ENCODE results near the gene KCNN1. TPM values are rescaled to one million over a fixed set of nuclear protein-coding genes. Genes with fewer than 3 reads are reported as not detected.

Gene KCNN1
- total and polyA plus RNA-seq, 7 experiments from 2014 or later, result 0.05 TPM; not detected in 6

GRCh38 chr19:17974551-17974950, 7.6 kb downstream of the KCNN1 start:
- ChIA-PET POLR2A (interaction anchor here (0.6 kb wide), 1 partner anchor 541 kb away, joined by 3 read pairs; no protein-coding TSS in a partner anchor), CTCF (interaction anchor here (1.0 kb wide), 1 partner anchor 22 kb away, joined by 3 read pairs; no protein-coding TSS in a partner anchor)
- intact Hi-C loops (cut with micrococcal nuclease), result no loop called here

GRCh38 chr19:17975032-17975431, 8.1 kb downstream of the KCNN1 start:
- no peaks in the 10 kb centered on the region for H3K36me3 ChIP-seq (ENCODE audit: control insufficient read depth in 2 of 3, insufficient read depth in 3 of 3, low read length in 3 of 3)
- H3K9me3 Mint-ChIP-seq, result no peaks in the 10 kb centered on the region
- H3K4me3 ChIP-seq (ENCODE audit: low read length), result no peak overlapping the region
- H3K4me1 ChIP-seq (ENCODE audit: control insufficient read depth in 2 of 2, insufficient read depth in 2 of 2, low read length in 2 of 2), result no peaks in the 10 kb centered on the region
- no peaks in the 10 kb centered on the region for H3K27me3 ChIP-seq (ENCODE audit: control insufficient read depth in 2 of 2, insufficient read depth in 2 of 2, low read length in 2 of 2)
- H3K4me1 Mint-ChIP-seq, result peaks cover 0 to 4% (median 0%) of the 10 kb centered on the region in 7 donors
- intact Hi-C loops (cut with micrococcal nuclease), result no loop called here
- no peak overlapping the region for H3K27ac Mint-ChIP-seq
- no peak overlapping the region for H3K4me3 Mint-ChIP-seq
- no peak overlapping the region for H3K27ac ChIP-seq (ENCODE audit: low read depth, low read length)
- ChIA-PET POLR2A (interaction anchor here (0.6 kb wide), 1 partner anchor 542 kb away, joined by 3 read pairs; no protein-coding TSS in a partner anchor), CTCF (interaction anchor here (1.0 kb wide), 1 partner anchor 22 kb away, joined by 3 read pairs; no protein-coding TSS in a partner anchor)
- no peaks in the 10 kb centered on the region for H3K36me3 Mint-ChIP-seq
- peaks cover 0 to 16% (median 0%) of the 10 kb centered on the region in 5 donors for H3K27me3 Mint-ChIP-seq
- H3K9me3 ChIP-seq (ENCODE audit: control insufficient read depth in 2 of 3, low read length in 3 of 3), result no peaks in the 10 kb centered on the region
- DNase-seq, result no peak
- no peak for ATAC-seq

More at GRCh38 chr19:17974551-17974950, 7.6 kb downstream of the KCNN1 start:
- Mint-ChIP-seq H3K27ac (no peak overlapping the region), H3K4me1 (peaks cover 0 to 2% (median 0%) of the 10 kb centered on the region in 7 donors), H3K27me3 (peaks cover 0 to 18% (median 0%) of the 10 kb centered on the region in 5 donors), H3K4me3 (no peak overlapping the region), H3K9me3 (no peaks in the 10 kb centered on the region), H3K36me3 (no peaks in the 10 kb centered on the region)
- Histone ChIP-seq H3K4me3 (ENCODE audit: low read length) (no peak overlapping the region), H3K9me3 (ENCODE audit: control insufficient read depth in 2 of 3, low read length in 3 of 3) (no peaks in the 10 kb centered on the region), H3K36me3 (ENCODE audit: control insufficient read depth in 2 of 3, insufficient read depth in 3 of 3, low read length in 3 of 3) (no peaks in the 10 kb centered on the region), H3K27me3 (ENCODE audit: control insufficient read depth in 2 of 2, insufficient read depth in 2 of 2, low read length in 2 of 2) (no peaks in the 10 kb centered on the region), H3K4me1 (ENCODE audit: control insufficient read depth in 2 of 2, insufficient read depth in 2 of 2, low read length in 2 of 2) (no peaks in the 10 kb centered on the region), H3K27ac (ENCODE audit: low read depth, low read length) (no peak overlapping the region)
- ATAC-seq (no peak), DNase-seq (no peak)

DNA sequence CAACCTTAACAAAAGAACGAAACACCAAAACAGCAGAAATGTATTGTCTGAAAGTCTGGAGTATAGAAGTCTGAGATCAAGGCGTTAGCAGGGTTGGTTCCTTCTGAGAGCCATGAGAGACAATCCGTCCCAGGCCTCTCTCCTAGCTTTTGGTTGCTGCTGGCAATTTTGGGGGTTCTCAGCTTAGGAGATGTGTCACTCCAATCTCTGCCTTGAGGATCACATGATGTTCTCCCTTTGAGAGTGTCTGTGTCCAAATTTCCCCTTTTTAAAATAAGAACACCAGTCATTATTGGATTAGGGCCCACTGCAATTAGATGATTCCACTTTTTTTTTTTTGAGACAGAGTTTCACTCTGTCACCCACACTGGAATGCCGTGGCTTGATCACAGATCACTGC, 10.1 kb downstream of the KCNN1 start:
- Mint-ChIP-seq H3K27ac (no peak overlapping the region), H3K27me3 (peaks cover 5 to 22% (median 10%) of the 10 kb centered on the region in 5 donors), H3K36me3 (no peaks in the 10 kb centered on the region), H3K4me1 (peaks cover 0 to 6% (median 0%) of the 10 kb centered on the region in 7 donors), H3K9me3 (no peaks in the 10 kb centered on the region), H3K4me3 (no peak overlapping the region)
- ATAC-seq (no peak), DNase-seq (no peak)
- Histone ChIP-seq H3K36me3 (ENCODE audit: control insufficient read depth in 2 of 3, insufficient read depth in 3 of 3, low read length in 3 of 3) (no peaks in the 10 kb centered on the region), H3K27ac (ENCODE audit: low read depth, low read length) (no peak overlapping the region), H3K4me1 (ENCODE audit: control insufficient read depth in 2 of 2, insufficient read depth in 2 of 2, low read length in 2 of 2) (no peaks in the 10 kb centered on the region), H3K4me3 (ENCODE audit: low read length) (no peak overlapping the region), H3K9me3 (ENCODE audit: control insufficient read depth in 2 of 3, low read length in 3 of 3) (no peaks in the 10 kb centered on the region), H3K27me3 (ENCODE audit: control insufficient read depth in 2 of 2, insufficient read depth in 2 of 2, low read length in 2 of 2) (no peaks in the 10 kb centered on the region)
- ChIA-PET POLR2A (no interaction called here), CTCF (interaction anchor here (0.6 kb wide), 1 partner anchor 211 kb away, joined by 3 read pairs; no protein-coding TSS in a partner anchor)
- intact Hi-C loops (cut with micrococcal nuclease), result no loop called here

DNA sequence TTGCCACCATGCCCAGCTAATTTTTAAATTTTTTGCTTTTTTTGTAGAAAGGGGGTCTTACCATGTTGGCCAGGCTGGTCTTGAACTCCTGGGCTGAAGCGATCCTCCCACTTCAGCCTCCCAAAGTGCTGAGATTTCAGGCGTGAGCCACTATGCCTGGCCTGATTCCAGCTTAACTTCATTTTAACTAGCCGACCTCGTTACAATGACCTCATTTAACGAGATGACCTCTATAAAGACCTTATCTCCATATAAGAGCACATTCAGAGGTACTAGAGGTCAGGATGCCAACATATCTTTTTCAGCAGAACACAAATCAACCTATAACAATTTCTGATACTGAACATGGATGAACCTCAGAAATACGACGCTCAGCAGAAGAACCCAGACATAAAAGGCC, 10.6 kb downstream of the KCNN1 start:
- ATAC-seq (no peak), DNase-seq (no peak)
- Histone ChIP-seq H3K4me3 (ENCODE audit: low read length) (no peak overlapping the region), H3K36me3 (ENCODE audit: control insufficient read depth in 2 of 3, insufficient read depth in 3 of 3, low read length in 3 of 3) (no peaks in the 10 kb centered on the region), H3K4me1 (ENCODE audit: control insufficient read depth in 2 of 2, insufficient read depth in 2 of 2, low read length in 2 of 2) (no peaks in the 10 kb centered on the region), H3K9me3 (ENCODE audit: control insufficient read depth in 2 of 3, low read length in 3 of 3) (no peaks in the 10 kb centered on the region), H3K27ac (ENCODE audit: low read depth, low read length) (no peak overlapping the region), H3K27me3 (ENCODE audit: control insufficient read depth in 2 of 2, insufficient read depth in 2 of 2, low read length in 2 of 2) (no peaks in the 10 kb centered on the region)
- Mint-ChIP-seq H3K27ac (peak overlapping the region in 1 of 9 donors; percentile 15), H3K27me3 (peaks cover 5 to 22% (median 10%) of the 10 kb centered on the region in 5 donors), H3K9me3 (no peaks in the 10 kb centered on the region), H3K4me3 (no peak overlapping the region), H3K36me3 (no peaks in the 10 kb centered on the region), H3K4me1 (peaks cover 0 to 6% (median 0%) of the 10 kb centered on the region in 7 donors)
- CTCF ChIA-PET, result no interaction called here
- POLR2A ChIA-PET, result no interaction called here
- intact Hi-C loops (cut with micrococcal nuclease), result no loop called here

DNA sequence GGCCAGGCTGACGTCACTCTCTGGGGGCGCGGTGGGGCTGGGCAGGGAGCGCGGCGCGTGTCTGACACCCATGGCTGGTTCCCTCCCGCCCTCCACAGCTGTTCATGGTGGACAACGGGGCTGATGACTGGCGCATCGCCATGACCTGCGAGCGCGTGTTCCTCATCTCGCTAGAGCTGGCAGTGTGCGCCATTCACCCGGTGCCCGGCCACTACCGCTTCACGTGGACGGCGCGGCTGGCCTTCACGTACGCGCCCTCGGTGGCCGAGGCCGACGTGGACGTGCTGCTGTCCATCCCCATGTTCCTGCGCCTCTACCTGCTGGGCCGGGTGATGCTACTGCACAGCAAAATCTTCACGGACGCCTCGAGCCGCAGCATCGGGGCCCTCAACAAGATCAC, 14.7 kb downstream of the KCNN1 start:
- Mint-ChIP-seq H3K4me1 (peaks cover 0 to 9% (median 0%) of the 10 kb centered on the region in 7 donors), H3K27ac (no peak overlapping the region), H3K9me3 (no peaks in the 10 kb centered on the region), H3K4me3 (no peak overlapping the region), H3K36me3 (no peaks in the 10 kb centered on the region), H3K27me3 (peaks cover 5 to 22% (median 10%) of the 10 kb centered on the region in 5 donors)
- Histone ChIP-seq H3K9me3 (ENCODE audit: control insufficient read depth in 2 of 3, low read length in 3 of 3) (no peaks in the 10 kb centered on the region), H3K4me3 (ENCODE audit: low read length) (no peak overlapping the region), H3K27me3 (ENCODE audit: control insufficient read depth in 2 of 2, insufficient read depth in 2 of 2, low read length in 2 of 2) (no peaks in the 10 kb centered on the region), H3K4me1 (ENCODE audit: control insufficient read depth in 2 of 2, insufficient read depth in 2 of 2, low read length in 2 of 2) (no peaks in the 10 kb centered on the region), H3K36me3 (ENCODE audit: control insufficient read depth in 2 of 3, insufficient read depth in 3 of 3, low read length in 3 of 3) (no peaks in the 10 kb centered on the region), H3K27ac (ENCODE audit: low read depth, low read length) (no peak overlapping the region)
- CTCF ChIA-PET, result no interaction called here
- intact Hi-C loops (cut with micrococcal nuclease), result no loop called here
- POLR2A ChIA-PET, result no interaction called here
- ATAC-seq, result no peak
- no peak for DNase-seq

- H3K4me3 Mint-ChIP-seq, result no peak overlapping the region
- POLR2A ChIA-PET, result no interaction called here
- ATAC-seq (no peak), DNase-seq (no peak)
- Histone ChIP-seq H3K27me3 (ENCODE audit: control insufficient read depth in 2 of 2, insufficient read depth in 2 of 2, low read length in 2 of 2) (no peaks in the 10 kb centered on the region), H3K36me3 (ENCODE audit: control insufficient read depth in 2 of 3, insufficient read depth in 3 of 3, low read length in 3 of 3) (no peaks in the 10 kb centered on the region), H3K4me1 (ENCODE audit: control insufficient read depth in 2 of 2, insufficient read depth in 2 of 2, low read length in 2 of 2) (no peaks in the 10 kb centered on the region), H3K9me3 (ENCODE audit: control insufficient read depth in 2 of 3, low read length in 3 of 3) (no peaks in the 10 kb centered on the region), H3K27ac (ENCODE audit: low read depth, low read length) (no peak overlapping the region), H3K4me3 (ENCODE audit: low read length) (no peak overlapping the region)
- H3K9me3 Mint-ChIP-seq, result no peaks in the 10 kb centered on the region
- H3K27me3 Mint-ChIP-seq, result peaks cover 5 to 20% (median 10%) of the 10 kb centered on the region in 5 donors
- no peak overlapping the region for H3K27ac Mint-ChIP-seq
- CTCF ChIA-PET, result interaction anchor here (1.4 kb wide), 1 partner anchor 36 kb away, joined by 3 read pairs; no protein-coding TSS in a partner anchor
- no peaks in the 10 kb centered on the region for H3K36me3 Mint-ChIP-seq
- intact Hi-C loops (cut with micrococcal nuclease), result no loop called here
- peaks cover 0 to 9% (median 0%) of the 10 kb centered on the region in 7 donors for H3K4me1 Mint-ChIP-seq
Observed at GRCh38 chr19:17982430-17982829, 15.5 kb downstream of the KCNN1 start.
